Chondrocyte (in vitro differentiated cells): ENCODE results near the gene HACD2. TPM values are rescaled to one million over a fixed set of nuclear protein-coding genes. Genes with fewer than 3 reads are reported as not detected.

Experiments used
- DNase-seq: peaks from one replicate; pipeline ENCODE4 v3.0.0; 2021; ENCODE audit warnings: mixed read lengths, low spot score
- H3K27ac Mint-ChIP-seq: one replicate; pipeline ENCODE4 v1.8.0; 2021; ENCODE audit warnings: mild to moderate bottlenecking, moderate library complexity, mixed read lengths; ENCODE audit not compliant: unreplicated experiment
- H3K27me3 Mint-ChIP-seq: 2 replicates; pipeline ENCODE4 v1.8.0; 2021; ENCODE audit warnings: low read depth, mixed read lengths
- H3K36me3 Mint-ChIP-seq: 2 replicates; pipeline ENCODE4 v1.8.0; 2021; ENCODE audit warnings: low read depth, mixed read lengths
- H3K4me1 Mint-ChIP-seq: 2 replicates; pipeline ENCODE4 v1.8.0; 2021; ENCODE audit warnings: low read depth, mild to moderate bottlenecking, mixed read lengths
- H3K4me3 Mint-ChIP-seq: one replicate; pipeline ENCODE4 v1.8.0; 2021; ENCODE audit warnings: mild to moderate bottlenecking, moderate library complexity, mixed read lengths; ENCODE audit not compliant: unreplicated experiment
- H3K9me3 Mint-ChIP-seq: 2 replicates; pipeline ENCODE4 v1.8.0; 2021; ENCODE audit warnings: low read depth, mixed read lengths
- CTCF ChIP-seq: fragments of 200-600 bp; sonication (generic); IDR thresholded peaks from 2 replicates; pipeline ENCODE4 v1.5.0; 2021; ENCODE audit warnings: antibody characterized with exemption, mild to moderate bottlenecking, moderate library complexity
- total RNA-seq: library from RNA; stranded (reverse); gene quantifications from 3 replicates; pipeline ENCODE4 v1.2.1, GENCODE V29; 2021

The HACD2 gene
- total RNA-seq, 1 donor from 2014 or later = 79.0 TPM

- H3K36me3 Mint-ChIP-seq = peaks cover 1% of the 10 kb centered on the region
- H3K27me3 Mint-ChIP-seq = peaks cover 47% of the 10 kb centered on the region
- H3K4me3 Mint-ChIP-seq = no peak overlapping the region
- no peak overlapping the region for H3K27ac Mint-ChIP-seq
- TF ChIP-seq CTCF = no peak
- no peaks in the 10 kb centered on the region for H3K9me3 Mint-ChIP-seq
- H3K4me1 Mint-ChIP-seq = no peaks in the 10 kb centered on the region
- no peak for DNase-seq
These were observed 113.7 kb downstream of the HACD2 start for GRCh38 chr3:123471106-123471505.

GRCh38 chr3:123469323-123469995 is 115.4 kb downstream of the HACD2 start:
- Mint-ChIP-seq H3K4me3 (no peak overlapping the region), H3K36me3 (no peaks in the 10 kb centered on the region), H3K27me3 (peaks cover 42% of the 10 kb centered on the region), H3K27ac (no peak overlapping the region), H3K9me3 (no peaks in the 10 kb centered on the region), H3K4me1 (no peaks in the 10 kb centered on the region)
- DNase-seq = no peak
- TF ChIP-seq CTCF = no peak

GRCh38 chr3:123467046-123467445 is 117.8 kb downstream of the HACD2 start:
- H3K36me3 Mint-ChIP-seq = peaks cover 2% of the 10 kb centered on the region
- no peak overlapping the region for H3K4me3 Mint-ChIP-seq

GRCh38 chr3:123464211-123464610 is 120.6 kb downstream of the HACD2 start:
- Mint-ChIP-seq H3K4me3 (no peak overlapping the region), H3K9me3 (no peaks in the 10 kb centered on the region), H3K4me1 (no peaks in the 10 kb centered on the region), H3K27ac (no peak overlapping the region), H3K27me3 (peaks cover 53% of the 10 kb centered on the region), H3K36me3 (peaks cover 2% of the 10 kb centered on the region)
- TF ChIP-seq CTCF = no peak
- DNase-seq = no peak

More at GRCh38 chr3:123467046-123467445, 117.8 kb downstream of the HACD2 start:
- Mint-ChIP-seq H3K9me3 (no peaks in the 10 kb centered on the region), H3K4me1 (no peaks in the 10 kb centered on the region), H3K27ac (no peak overlapping the region), H3K27me3 (peaks cover 46% of the 10 kb centered on the region)
- no peak for TF ChIP-seq CTCF
- no peak for DNase-seq

- Mint-ChIP-seq H3K36me3 (peaks cover 2% of the 10 kb centered on the region), H3K4me1 (no peaks in the 10 kb centered on the region), H3K9me3 (no peaks in the 10 kb centered on the region), H3K4me3 (no peak overlapping the region), H3K27me3 (peaks cover 56% of the 10 kb centered on the region), H3K27ac (no peak overlapping the region)
- DNase-seq = no peak
- TF ChIP-seq CTCF = no peak
These were observed 125.0 kb downstream of the HACD2 start for GRCh38 chr3:123459862-123460261.
